Keratinocyte (primary cell): Measurements from ENCODE around the gene EXOC3.
"Not testable (repeated sequence)": the region's sequence is repeated elsewhere in the genome, so short reads cannot be mapped to it uniquely, and the experiment has no call there.

ENCODE experiments used
- EZH2 ChIP-seq: IDR thresholded peaks from one replicate; pipeline ENCODE4 v1.6.1; 2012; ENCODE audit warnings: inconsistent platforms, mild to moderate bottlenecking, low read length, moderate library complexity
- TF ChIP-seq, protein P1 (sequence below), 3 experiments: IDR thresholded peaks in 1 of 3; conservative IDR thresholded peaks in 1 of 3; optimal IDR thresholded peaks in 1 of 3; 2 replicates in 2 of 3; 3 replicates in 1 of 3; pipeline versions ENCODE3 to v1.5.1; 2011; ENCODE audit warnings: low read length in 3 of 3, mild to moderate bottlenecking in 3 of 3, moderate library complexity in 2 of 3, control low read depth in 1 of 3, inconsistent platforms in 1 of 3; ENCODE audit not compliant: insufficient read depth in 2 of 3; ENCODE audit errors: extremely low read depth in 1 of 3

- TF ChIP-seq, protein P1, sequence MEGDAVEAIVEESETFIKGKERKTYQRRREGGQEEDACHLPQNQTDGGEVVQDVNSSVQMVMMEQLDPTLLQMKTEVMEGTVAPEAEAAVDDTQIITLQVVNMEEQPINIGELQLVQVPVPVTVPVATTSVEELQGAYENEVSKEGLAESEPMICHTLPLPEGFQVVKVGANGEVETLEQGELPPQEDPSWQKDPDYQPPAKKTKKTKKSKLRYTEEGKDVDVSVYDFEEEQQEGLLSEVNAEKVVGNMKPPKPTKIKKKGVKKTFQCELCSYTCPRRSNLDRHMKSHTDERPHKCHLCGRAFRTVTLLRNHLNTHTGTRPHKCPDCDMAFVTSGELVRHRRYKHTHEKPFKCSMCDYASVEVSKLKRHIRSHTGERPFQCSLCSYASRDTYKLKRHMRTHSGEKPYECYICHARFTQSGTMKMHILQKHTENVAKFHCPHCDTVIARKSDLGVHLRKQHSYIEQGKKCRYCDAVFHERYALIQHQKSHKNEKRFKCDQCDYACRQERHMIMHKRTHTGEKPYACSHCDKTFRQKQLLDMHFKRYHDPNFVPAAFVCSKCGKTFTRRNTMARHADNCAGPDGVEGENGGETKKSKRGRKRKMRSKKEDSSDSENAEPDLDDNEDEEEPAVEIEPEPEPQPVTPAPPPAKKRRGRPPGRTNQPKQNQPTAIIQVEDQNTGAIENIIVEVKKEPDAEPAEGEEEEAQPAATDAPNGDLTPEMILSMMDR (optimal IDR thresholded peaks at IDR 0.05 in 1 of 3, IDR thresholded peaks at IDR 0.05 in 1 of 3, conservative IDR thresholded peaks at IDR 0.05 in 1 of 3; ENCODE audit: extremely low read depth in 1 of 3, insufficient read depth in 2 of 3, low read length in 3 of 3), result not testable (repeated sequence)
- TF ChIP-seq EZH2, result not testable (repeated sequence)
These were observed 65.1 kb downstream of the EXOC3 start for GRCh38 chr5:507986-508575.
